Umbilical cord (tissue), 2 donors: Measurements from ENCODE around the gene FCRL6. TPM values are rescaled to one million over a fixed set of nuclear protein-coding genes. Genes with fewer than 3 reads are reported as not detected.

ENCODE experiments used
- DNase-seq: peaks from one replicate; pipeline ENCODE4 v3.0.0-alpha.2; 2015; ENCODE audit warnings: low spot score
- total RNA-seq: library from RNA; depleted of rRNA; stranded (reverse); fragments of >200 nt; gene quantifications from one replicate; pipeline ENCODE4 v1.2.3, GENCODE V29; 2014; ENCODE audit warnings: low replicate concordance; ENCODE audit not compliant: insufficient read depth

FCRL6 gene
- total RNA-seq, 1 donor from 2014 or later: 14.7 TPM

DNA sequence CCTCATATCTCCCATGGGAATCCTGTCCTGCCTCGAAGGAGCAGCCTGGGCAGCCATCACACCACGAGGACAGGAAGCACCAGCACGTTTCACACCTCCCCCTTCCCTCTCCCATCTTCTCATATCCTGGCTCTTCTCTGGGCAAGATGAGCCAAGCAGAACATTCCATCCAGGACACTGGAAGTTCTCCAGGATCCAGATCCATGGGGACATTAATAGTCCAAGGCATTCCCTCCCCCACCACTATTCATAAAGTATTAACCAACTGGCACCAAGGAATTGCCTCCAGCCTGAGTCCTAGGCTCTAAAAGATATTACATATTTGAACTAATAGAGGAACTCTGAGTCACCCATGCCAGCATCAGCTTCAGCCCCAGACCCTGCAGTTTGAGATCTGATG, 33.2 kb downstream of the FCRL6 start:
- DNase-seq: no peak

DNA sequence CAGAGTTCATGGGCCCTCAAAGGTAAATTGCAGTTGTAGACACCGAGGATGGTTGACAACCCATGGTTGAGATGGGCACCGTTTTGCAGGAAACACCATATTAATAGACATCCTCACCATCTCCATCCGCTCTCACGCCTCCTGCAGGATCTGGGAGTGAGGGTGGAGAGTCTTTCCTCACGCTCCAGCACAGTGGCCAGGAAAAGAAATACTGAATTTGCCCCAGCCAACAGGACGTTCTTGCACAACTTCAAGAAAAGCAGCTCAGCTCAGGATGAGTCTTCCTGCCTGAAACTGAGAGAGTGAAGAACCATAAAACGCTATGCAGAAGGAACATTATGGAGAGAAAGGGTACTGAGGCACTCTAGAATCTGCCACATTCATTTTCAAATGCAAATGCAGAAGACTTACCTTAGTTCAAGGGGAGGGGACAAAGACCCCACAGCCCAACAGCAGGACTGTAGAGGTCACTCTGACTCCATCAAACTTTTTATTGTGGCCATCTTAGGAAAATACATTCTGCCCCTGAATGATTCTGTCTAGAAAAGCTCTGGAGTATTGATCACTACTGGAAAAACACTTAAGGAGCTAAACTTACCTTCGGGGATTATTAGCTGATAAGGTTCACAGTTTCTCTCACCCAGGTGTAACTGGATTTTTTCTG, 33.8 kb downstream of the FCRL6 start:
- DNase-seq: no peak

- DNase-seq: no peak
Observed at GRCh38 chr1:159838715-159839114, 36.6 kb downstream of the FCRL6 start.

GRCh38 chr1:159839116-159839849, 37.1 kb downstream of the FCRL6 start:
- DNase-seq: no peak

DNA sequence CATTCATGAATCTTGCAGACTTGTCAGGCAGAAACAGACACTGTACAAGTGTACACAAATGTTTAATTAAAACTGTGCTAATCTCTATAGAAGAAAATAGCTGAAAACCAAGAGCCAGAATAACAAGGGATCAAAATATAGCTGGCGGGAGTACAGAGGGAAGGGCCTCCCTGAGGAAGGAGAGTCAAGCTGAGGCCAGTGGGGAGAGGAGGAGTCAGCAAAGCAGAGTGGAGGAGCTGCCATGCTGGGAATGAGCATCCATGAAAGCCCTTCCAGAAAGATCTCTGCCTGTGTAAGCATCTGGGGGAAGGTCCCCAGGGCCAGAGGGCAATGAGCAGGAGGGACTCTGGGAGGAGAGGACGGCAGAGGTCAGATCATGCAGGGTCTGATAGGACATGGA, 39.6 kb downstream of the FCRL6 start:
- DNase-seq: peak; percentile 66

DNA sequence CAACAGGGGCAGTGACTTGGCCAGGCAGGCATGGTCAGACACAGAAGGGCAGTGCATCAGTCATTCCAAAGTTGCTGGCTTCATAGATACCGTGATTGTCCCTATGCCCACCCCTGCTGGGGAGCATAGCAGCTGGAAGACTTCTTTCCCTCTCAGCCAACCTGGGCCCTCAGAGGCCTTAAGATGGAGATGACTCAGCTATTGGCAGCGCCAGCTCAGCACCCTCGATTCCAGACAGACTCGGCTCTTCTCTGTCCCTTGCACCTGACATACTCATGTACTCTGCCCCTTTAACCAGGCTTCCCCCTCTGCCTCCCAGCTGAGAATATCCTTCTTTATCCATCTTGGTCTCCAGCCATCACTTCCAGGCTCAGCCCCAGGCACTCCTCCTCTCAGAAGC, 41.3 kb downstream of the FCRL6 start:
- peak; percentile 48 for DNase-seq

GRCh38 chr1:159845751-159846629, 43.8 kb downstream of the FCRL6 start:
- DNase-seq: no peak

DNA sequence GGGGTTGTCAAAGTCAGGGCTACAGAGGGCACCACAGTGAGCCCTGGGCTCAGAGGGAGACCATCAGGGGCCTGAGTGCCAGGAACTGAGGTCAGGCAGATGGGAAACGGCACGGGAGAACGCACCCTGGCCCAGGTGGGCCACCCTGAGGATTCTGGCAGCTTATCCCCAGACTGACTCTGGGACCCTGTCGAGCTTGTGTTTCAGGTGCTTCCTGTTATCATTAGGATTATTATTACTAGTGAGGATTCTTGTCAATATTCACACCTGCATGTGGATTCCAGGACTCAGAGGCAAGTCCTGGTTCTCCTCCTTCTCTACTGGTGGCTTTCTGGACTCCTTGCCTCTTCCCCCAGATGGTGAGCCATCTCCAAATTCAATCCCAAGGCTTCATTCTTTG, 45.1 kb downstream of the FCRL6 start:
- no peak for DNase-seq

- DNase-seq: no peak
Observed at GRCh38 chr1:159848326-159848725, 46.2 kb downstream of the FCRL6 start.

DNA sequence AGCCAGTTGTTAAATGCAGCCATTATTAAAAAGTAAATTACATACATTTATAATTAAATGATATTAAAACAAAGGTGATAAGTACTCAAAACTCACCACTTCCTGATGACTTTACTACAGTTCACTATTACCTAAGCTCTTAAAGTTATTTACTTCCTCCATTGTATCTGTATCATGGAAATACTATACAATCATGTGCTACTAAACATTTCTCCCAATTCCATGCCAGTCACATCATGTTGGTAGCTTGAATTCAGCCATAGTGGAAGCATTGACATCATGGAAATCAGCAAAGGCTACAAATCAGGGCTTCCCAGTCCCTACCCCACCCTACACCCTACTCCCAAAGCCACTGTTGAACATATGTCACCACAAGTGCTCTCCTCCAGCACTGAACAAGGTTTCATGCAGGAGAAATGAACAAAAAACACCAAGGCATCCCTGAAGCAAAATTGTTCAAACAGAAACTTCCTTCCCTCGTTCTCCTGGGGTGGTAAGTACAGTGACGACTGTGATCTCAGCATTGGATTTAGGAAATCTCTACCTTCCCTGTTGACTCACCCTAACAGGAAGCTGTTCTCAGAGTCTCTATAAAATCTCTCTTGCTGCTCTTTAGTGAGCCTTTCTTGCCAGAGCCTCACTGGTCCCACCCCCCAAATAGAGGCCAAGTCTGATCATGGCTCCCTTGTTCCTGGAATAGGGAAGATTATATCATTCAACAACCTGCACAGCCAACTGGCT, 47.6 kb downstream of the FCRL6 start:
- DNase-seq: peak; percentile 49

GRCh38 chr1:159851407-159851806, 49.2 kb downstream of the FCRL6 start:
- DNase-seq: no peak

DNA sequence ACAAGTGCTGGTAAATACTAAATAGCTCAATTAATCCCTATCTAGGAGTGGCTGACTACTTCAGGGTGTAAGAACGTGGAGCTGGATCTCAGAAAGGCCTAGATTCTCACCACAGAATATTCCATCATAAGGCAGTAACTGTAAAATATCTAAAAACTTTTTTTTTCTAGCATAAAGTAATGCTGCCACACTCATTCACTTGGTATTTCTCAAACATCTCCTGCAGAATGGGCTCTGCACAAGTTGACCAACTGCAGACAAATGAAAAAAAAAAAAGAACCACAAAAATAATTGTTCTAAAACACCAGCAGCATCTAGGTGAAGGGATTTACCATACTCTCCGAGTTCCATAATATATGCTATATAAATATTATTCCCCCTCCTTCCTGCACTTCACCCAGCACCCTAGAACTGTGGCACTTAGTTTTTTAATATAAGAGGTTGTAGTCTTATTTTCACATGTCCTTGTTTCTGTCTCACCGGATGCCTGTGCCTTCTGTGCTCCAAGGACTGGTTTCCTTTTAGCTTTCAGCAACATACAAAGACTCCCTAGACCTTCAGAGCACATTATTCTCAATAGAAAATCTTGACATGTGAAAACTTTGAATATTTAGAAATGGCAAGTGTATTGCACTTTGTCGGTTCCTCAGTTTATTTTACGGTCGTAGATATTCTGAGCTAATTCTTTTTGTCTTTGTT, 51.4 kb downstream of the FCRL6 start:
- peak; percentile 27 for DNase-seq

- DNase-seq: peak; percentile 92
Observed at GRCh38 chr1:159854116-159854692, 52.0 kb downstream of the FCRL6 start.

DNA sequence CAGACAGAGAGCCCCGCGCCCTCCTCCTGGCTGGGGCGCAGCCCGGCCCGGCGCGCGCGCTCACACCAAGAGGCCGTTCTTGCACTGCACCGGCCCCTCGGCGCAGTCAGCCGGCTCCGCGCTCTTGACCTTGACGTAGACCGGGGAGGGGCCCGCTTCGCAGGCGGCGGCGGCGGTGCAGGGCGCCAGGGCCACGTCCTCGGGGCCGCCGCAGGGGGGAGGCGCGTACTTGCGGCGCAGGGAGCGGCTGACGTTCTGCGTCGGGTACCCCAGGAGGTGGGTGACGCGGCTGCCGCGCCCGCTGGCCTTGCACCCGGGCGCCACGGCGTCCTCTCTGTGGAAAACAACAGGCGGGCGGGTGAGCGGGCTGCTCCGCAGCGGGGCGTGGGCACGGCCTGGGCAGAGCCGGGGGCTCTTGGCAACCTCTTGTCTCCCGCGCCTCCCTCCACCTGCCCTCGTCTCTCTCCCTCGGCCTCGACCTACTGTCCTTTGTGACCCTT, 52.6 kb downstream of the FCRL6 start:
- DNase-seq: peak; percentile 92

DNA sequence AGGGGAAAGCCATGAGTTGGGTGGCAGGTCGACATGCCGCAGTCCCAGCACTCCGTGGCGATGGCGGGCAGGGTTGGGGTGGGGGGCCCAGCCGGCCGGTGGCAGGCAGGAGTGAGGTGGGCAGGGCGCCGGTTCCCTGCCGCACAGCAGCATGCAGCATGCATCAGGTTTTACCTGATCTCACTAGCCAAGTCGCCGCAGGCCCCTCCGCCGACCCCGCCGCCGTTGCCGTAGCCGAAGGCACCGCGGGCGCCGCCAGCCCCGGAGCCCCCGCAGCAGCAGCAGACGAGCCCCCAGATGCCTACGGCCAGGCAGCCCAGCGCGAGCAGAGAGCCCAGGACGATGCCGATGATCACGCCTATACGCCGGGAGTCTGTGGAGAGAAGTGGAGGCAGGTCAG, 53.5 kb downstream of the FCRL6 start:
- DNase-seq: no peak

GRCh38 chr1:159856576-159856975, 54.4 kb downstream of the FCRL6 start:
- DNase-seq: no peak

DNA sequence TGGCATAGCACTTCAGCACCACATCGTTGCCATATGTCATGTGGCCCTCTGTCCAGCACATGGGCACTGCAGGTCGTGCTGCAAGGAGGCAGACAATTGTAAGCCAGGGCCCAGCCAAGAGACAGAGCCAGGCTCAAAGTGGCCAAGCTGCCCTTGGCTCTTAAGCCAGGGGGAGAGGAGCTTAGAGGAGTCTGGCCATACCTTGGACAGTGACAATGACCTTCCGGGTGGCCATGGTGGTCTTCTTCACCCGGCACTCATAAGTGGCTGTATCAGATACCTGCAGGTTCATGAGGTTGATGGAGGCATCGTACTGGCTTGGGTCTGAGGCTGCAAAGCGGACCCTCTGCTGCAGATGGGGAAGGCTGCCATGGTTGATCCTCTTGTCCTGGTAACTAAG, 55.7 kb downstream of the FCRL6 start:
- no peak for DNase-seq

DNA sequence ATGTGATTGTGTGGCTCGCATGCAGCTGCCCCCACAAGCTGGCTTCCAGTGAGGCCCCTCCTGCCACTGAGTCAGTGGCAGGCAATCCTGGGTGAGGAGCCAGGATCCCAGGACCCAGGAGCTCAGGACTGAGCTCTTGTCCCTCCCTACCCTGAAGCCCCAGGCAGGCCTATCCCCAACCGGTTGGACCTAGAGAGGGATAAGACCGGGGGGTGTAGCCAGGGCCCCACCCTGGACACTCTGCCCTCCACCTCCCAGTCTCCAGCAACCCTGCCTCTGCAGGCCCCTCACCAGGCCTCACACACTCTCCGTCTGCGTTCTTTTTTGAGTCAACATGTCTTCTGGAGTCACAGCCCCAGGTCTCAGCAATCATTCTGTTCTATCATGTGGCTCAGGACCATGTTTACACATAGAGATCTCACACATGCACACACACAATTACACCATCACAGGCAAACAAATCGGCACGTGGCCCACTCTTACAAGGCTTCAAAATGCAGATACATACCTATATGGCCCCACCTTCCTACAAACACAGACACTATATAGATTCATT, 57.7 kb downstream of the FCRL6 start:
- no peak for DNase-seq

GRCh38 chr1:159860456-159860855, 58.3 kb downstream of the FCRL6 start:
- DNase-seq: peak; percentile 78

GRCh38 chr1:159861218-159861617, 59.1 kb downstream of the FCRL6 start:
- DNase-seq: no peak
